Measurements from ENCODE around the gene RAD51B. TPM values are rescaled to one million over a fixed set of nuclear protein-coding genes. Genes with fewer than 3 reads are reported as not detected.

RAD51B gene
- total and polyA plus RNA-seq, 7 donors = 2.4 to 24.4 (median 7.1) TPM

DNA sequence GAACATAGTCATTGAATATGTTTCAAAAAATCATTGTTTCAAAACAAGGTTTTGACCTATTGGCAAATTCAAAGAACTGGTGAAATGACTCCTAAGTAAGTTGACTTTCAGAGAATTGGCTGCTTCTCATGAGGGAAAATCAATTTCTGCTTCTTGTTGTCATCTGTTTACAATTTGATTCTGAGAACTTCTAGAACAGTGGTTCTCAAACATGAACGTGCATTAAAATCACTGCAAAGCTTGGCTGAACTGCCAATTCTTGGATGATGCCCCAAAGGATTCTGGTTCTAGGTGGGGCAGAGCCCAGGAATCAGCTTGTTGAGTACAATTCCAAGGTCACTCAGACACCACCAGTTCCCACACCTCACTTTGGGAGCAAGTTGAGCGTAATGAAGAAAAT is 889.4 kb downstream of the RAD51B start:
- TF ChIP-seq POLR2A (IDR thresholded peaks at IDR 0.05) (no peak), POLR2AphosphoS5 (IDR thresholded peaks at IDR 0.05) (no peak), EP300 (IDR thresholded peaks at IDR 0.05) (no peak)
- TF ChIP-seq, protein P1, sequence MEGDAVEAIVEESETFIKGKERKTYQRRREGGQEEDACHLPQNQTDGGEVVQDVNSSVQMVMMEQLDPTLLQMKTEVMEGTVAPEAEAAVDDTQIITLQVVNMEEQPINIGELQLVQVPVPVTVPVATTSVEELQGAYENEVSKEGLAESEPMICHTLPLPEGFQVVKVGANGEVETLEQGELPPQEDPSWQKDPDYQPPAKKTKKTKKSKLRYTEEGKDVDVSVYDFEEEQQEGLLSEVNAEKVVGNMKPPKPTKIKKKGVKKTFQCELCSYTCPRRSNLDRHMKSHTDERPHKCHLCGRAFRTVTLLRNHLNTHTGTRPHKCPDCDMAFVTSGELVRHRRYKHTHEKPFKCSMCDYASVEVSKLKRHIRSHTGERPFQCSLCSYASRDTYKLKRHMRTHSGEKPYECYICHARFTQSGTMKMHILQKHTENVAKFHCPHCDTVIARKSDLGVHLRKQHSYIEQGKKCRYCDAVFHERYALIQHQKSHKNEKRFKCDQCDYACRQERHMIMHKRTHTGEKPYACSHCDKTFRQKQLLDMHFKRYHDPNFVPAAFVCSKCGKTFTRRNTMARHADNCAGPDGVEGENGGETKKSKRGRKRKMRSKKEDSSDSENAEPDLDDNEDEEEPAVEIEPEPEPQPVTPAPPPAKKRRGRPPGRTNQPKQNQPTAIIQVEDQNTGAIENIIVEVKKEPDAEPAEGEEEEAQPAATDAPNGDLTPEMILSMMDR (IDR thresholded peaks at IDR 0.05) = no peak
- Histone ChIP-seq H3K27me3 (no peaks in the 10 kb centered on the region), H3K9me3 (no peaks in the 10 kb centered on the region), H3K4me1 (peaks cover 0 to 17% (median 4%) of the 10 kb centered on the region in 4 donors), H3K27ac (no peak overlapping the region), H3K4me3 (no peak overlapping the region), H3K36me3 (no peaks in the 10 kb centered on the region)
- intact Hi-C loops (cut with DNase I) = loop anchor here (5.0 kb wide), 1 partner anchor 38 kb away; no protein-coding TSS in a partner anchor
- no peak for DNase-seq
- 87 to 90% methylated on average over 2 of the region's 2 CpGs for WGBS, 2 donors

GRCh38 chr14:68710776-68711175 is 891.2 kb downstream of the RAD51B start:
- 96% methylated on average over 6 of the region's 6 CpGs for WGBS, 2 donors
- no peaks in the 10 kb centered on the region for H3K9me3 ChIP-seq
- DNase-seq = no peak
- H3K27me3 ChIP-seq = no peaks in the 10 kb centered on the region
- H3K36me3 ChIP-seq = no peaks in the 10 kb centered on the region
- no peak overlapping the region for H3K27ac ChIP-seq
- H3K4me3 ChIP-seq = no peak overlapping the region
- intact Hi-C loops (cut with DNase I) = no loop called here
- TF ChIP-seq, protein P1 (IDR thresholded peaks at IDR 0.05) = no peak
- TF ChIP-seq POLR2AphosphoS5 (IDR thresholded peaks at IDR 0.05) = no peak
- TF ChIP-seq POLR2A (IDR thresholded peaks at IDR 0.05) = no peak
- TF ChIP-seq EP300 (IDR thresholded peaks at IDR 0.05) = no peak
- peaks cover 0 to 12% (median under 1%) of the 10 kb centered on the region in 4 donors for H3K4me1 ChIP-seq

GRCh38 chr14:68711561-68712309 is 892.2 kb downstream of the RAD51B start:
- H3K36me3 ChIP-seq = no peaks in the 10 kb centered on the region
- WGBS, 2 donors = 82 to 83% methylated on average over 9 of the region's 9 CpGs
- intact Hi-C loops (cut with DNase I) = no loop called here
- H3K4me3 ChIP-seq = no peak overlapping the region
- H3K9me3 ChIP-seq = no peaks in the 10 kb centered on the region
- TF ChIP-seq POLR2AphosphoS5 (IDR thresholded peaks at IDR 0.05) = no peak
- TF ChIP-seq EP300 (IDR thresholded peaks at IDR 0.05) = no peak
- no peak for TF ChIP-seq POLR2A (IDR thresholded peaks at IDR 0.05)
- TF ChIP-seq, protein P1 (IDR thresholded peaks at IDR 0.05) = no peak
- no peak overlapping the region for H3K27ac ChIP-seq
- H3K4me1 ChIP-seq = peaks cover 0 to 9% (median 0%) of the 10 kb centered on the region in 4 donors
- peak; percentile 41 for DNase-seq
- H3K27me3 ChIP-seq = no peaks in the 10 kb centered on the region

DNA sequence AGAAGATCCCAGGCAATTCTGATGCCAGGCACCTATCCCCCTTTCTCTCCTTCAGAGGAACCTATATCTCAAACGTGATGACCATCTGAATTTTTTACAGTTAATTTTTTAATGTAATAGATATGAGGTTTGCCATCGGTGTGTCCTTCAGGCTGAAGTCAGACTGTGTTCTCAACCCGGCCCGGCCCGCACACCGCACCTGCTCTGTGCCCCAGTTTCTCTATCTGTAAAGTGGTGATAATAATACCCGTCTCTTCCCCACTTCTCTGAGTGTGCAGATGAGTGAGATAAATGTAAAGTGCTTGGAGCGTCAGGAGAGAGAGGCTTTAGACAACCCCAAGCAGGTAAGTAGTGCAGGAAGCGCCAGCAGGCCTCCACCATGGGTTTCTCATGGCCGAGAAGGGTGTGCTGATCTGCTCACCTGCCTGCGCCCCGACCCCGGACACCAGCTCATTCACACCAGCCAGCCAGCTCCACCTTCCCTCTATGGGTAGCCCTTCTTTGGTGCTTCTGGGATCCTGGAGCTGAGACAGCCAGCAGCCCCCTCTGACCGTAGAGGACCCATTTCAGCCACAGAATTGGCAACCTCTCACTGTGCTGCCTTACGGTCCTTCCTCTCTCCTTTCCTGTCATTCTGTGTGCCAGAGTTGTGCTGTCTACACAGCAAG is 893.3 kb downstream of the RAD51B start:
- Histone ChIP-seq H3K4me3 (no peak overlapping the region), H3K9me3 (no peaks in the 10 kb centered on the region)
- WGBS, 2 donors = 95% methylated on average over 15 of the region's 15 CpGs

More for the DNA sequence above, 893.3 kb downstream of the RAD51B start:
- no peaks in the 10 kb centered on the region for H3K27me3 ChIP-seq
- DNase-seq = peak; percentile 47
- intact Hi-C loops (cut with DNase I) = no loop called here
- TF ChIP-seq, protein P1 (IDR thresholded peaks at IDR 0.05) = no peak
- TF ChIP-seq POLR2AphosphoS5 (IDR thresholded peaks at IDR 0.05) (no peak), POLR2A (IDR thresholded peaks at IDR 0.05) (no peak), EP300 (IDR thresholded peaks at IDR 0.05) (no peak)
- H3K27ac ChIP-seq = no peak overlapping the region
- H3K36me3 ChIP-seq = no peaks in the 10 kb centered on the region
- H3K4me1 ChIP-seq = peaks cover 0 to 9% (median 0%) of the 10 kb centered on the region in 4 donors
